Heart right ventricle (tissue), 16 donors: ENCODE data around the gene PSD4. TPM values are rescaled to one million over a fixed set of nuclear protein-coding genes. Genes with fewer than 3 reads are reported as not detected.

ENCODE experiments used
- ATAC-seq, 8 donors: fragments of 200-7000 bp; cut with Tn5 transposase; one replicate each; pipeline ENCODE4 v1.9.1; 2020; ENCODE audit warnings: mild to moderate bottlenecking in 8 of 8, moderate library complexity in 8 of 8, moderate number of reproducible peaks in 1 of 8
- DNase-seq, 2 donors: peaks; one replicate each; pipeline ENCODE4 v3.0.0-alpha.2; 2020
- H3K27ac ChIP-seq, 10 donors: fragments of 200-600 bp; sonication (generic) in 2 of 10; one replicate each; pipeline versions ENCODE4 v1.5.0 to v1.8.0; 2020 to 2022; ENCODE audit warnings: mild to moderate bottlenecking in 3 of 10
- H3K27me3 ChIP-seq, 7 donors: fragments of 200-600 bp; one replicate each; pipeline ENCODE4 v1.8.0; 2021 to 2022; ENCODE audit warnings: mild to moderate bottlenecking in 2 of 7
- H3K36me3 ChIP-seq, 9 donors: fragments of 200-600 bp; sonication (generic) in 1 of 9; one replicate each; pipeline versions ENCODE4 v1.5.0 to v1.8.0; 2020 to 2022; ENCODE audit warnings: mild to moderate bottlenecking in 2 of 9
- H3K4me1 ChIP-seq, 9 donors: fragments of 200-600 bp; sonication (generic) in 1 of 9; one replicate each; pipeline versions ENCODE4 v1.5.0 to v1.8.0; 2020 to 2022; ENCODE audit warnings: mild to moderate bottlenecking in 4 of 9
- H3K4me3 ChIP-seq, 10 donors: fragments of 200-600 bp; sonication (generic) in 2 of 10; one replicate each; pipeline versions ENCODE4 v1.5.0 to v1.8.0; 2020 to 2022; ENCODE audit warnings: mild to moderate bottlenecking in 7 of 10, moderate library complexity in 2 of 10
- H3K9me3 ChIP-seq, 11 donors: fragments of 200-600 bp in 10 of 11; sonication (generic) in 2 of 11; one replicate each; pipeline versions ENCODE4 v1.5.0 to v1.8.0; 2013 to 2022; ENCODE audit warnings: mild to moderate bottlenecking in 2 of 11, control low read depth in 1 of 11, moderate library complexity in 1 of 11
- WGBS, 2 donors: extraction: QIAGEN DNeasy Blood & Tissue Kit; methylation state at CpG; one replicate each; pipeline ENCODE4 v1.1.7; 2013; ENCODE audit warnings: inconsistent platforms in 1 of 2; 5-methylcytosine and 5-hydroxymethylcytosine counted together
- intact Hi-C, 10 donors: fragments of 100-400 bp; cut with DNase I; formaldehyde crosslinking; loops; one replicate each; pipeline versions ENCODE4 v1.11.1 to v1.14.2; 2022
- polyA plus RNA-seq, 2 donors: library from polyadenylated mRNA; stranded (reverse); fragments of 200-250 nt; gene quantifications; one replicate each; pipeline ENCODE4 v1.2.3, GENCODE V29; 2013
- total RNA-seq, 10 donors: library from RNA; stranded (reverse); fragmentation: NEBNext Ultra II Directional in 3 of 10; extraction: Animal tissue kit (Norgen Biotek cat#: 25700) in 3 of 10; gene quantifications; one replicate each; pipeline versions ENCODE4 v1.2.1 to v1.2.4, GENCODE V29; 2021 to 2023
- TF ChIP-seq, protein P1 (sequence below), 9 donors: fragments of 200-600 bp; sonication (generic) in 2 of 9; IDR thresholded peaks; one replicate each; pipeline versions ENCODE4 v1.5.0 to v1.8.0; 2021 to 2022; ENCODE audit warnings: antibody characterized with exemption in 9 of 9, mild to moderate bottlenecking in 5 of 9, moderate library complexity in 1 of 9
- donor health status: Arrhythmogenic right ventricular cardiomyopathy.
- donor health status: ischemic (EF 13 %, LVEDD 7.1; RV severe dilation, severe dysfunction).
- donor health status: healthy with polysubstance abuse.
- donor health status: DM: no; HTN: yes; CAD: no.
- donor health status: DM: no; HTN: no; CAD: no.
- donor health status: ischemic (EF 25% LVEDD 6.9; RV normal size, moderate dysfunction).
- donor health status: ischemic (EF 25% LVEDD 5.7; RV mildly dilated, moderate dysfunction).
- donor health status: healthy.
- donor health status: DM: yes; HTN: yes; CAD: no.
- donor health status: Ischemic cardiomyopathy.
- donor health status: ischemic (EF 35%, LVEDD 5.7; RV mildly dilated, moderate dysfunction).
- donor health status: nonischemic (EF 11% LVEDD 7.7; RV severe dilation, severe dysfunction).
- donor health status: DM: yes; HTN: yes; CAD: no.
- donor health status: PGD.
- donor health status: ischemic (EF 29% LVEDD 5.4; RV normal size, mild dysfunction).
- donor health status: nonischemic (EF 23%, LVEDD 6.1; RV moderate dilation, normal function).

PSD4 gene
- total and polyA plus RNA-seq, 12 donors: 1.0 to 13.0 (median 1.7) TPM

- Histone ChIP-seq H3K4me1 (peaks cover 0 to 28% (median 6%) of the 10 kb centered on the region in 9 donors), H3K9me3 (no peaks in the 10 kb centered on the region), H3K36me3 (no peaks in the 10 kb centered on the region), H3K27ac (no peak overlapping the region), H3K4me3 (no peak overlapping the region), H3K27me3 (no peaks in the 10 kb centered on the region)
- DNase-seq: no peak
- TF ChIP-seq, protein P1, sequence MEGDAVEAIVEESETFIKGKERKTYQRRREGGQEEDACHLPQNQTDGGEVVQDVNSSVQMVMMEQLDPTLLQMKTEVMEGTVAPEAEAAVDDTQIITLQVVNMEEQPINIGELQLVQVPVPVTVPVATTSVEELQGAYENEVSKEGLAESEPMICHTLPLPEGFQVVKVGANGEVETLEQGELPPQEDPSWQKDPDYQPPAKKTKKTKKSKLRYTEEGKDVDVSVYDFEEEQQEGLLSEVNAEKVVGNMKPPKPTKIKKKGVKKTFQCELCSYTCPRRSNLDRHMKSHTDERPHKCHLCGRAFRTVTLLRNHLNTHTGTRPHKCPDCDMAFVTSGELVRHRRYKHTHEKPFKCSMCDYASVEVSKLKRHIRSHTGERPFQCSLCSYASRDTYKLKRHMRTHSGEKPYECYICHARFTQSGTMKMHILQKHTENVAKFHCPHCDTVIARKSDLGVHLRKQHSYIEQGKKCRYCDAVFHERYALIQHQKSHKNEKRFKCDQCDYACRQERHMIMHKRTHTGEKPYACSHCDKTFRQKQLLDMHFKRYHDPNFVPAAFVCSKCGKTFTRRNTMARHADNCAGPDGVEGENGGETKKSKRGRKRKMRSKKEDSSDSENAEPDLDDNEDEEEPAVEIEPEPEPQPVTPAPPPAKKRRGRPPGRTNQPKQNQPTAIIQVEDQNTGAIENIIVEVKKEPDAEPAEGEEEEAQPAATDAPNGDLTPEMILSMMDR (IDR thresholded peaks at IDR 0.05): no peak
- no peak for ATAC-seq
- WGBS, 2 donors: 85 to 92% methylated on average over 3 of the region's 3 CpGs
- intact Hi-C loops: no loop called here
Observed at GRCh38 chr2:113227698-113228097, 53.9 kb downstream of the PSD4 start.

GRCh38 chr2:113228351-113228750 is 54.6 kb downstream of the PSD4 start:
- 85 to 86% methylated on average over 1 of the region's 1 CpG for WGBS, 2 donors
- Histone ChIP-seq H3K27me3 (no peaks in the 10 kb centered on the region), H3K4me1 (peaks cover 0 to 31% (median 6%) of the 10 kb centered on the region in 9 donors), H3K4me3 (no peak overlapping the region), H3K9me3 (no peaks in the 10 kb centered on the region), H3K27ac (no peak overlapping the region), H3K36me3 (no peaks in the 10 kb centered on the region)
- TF ChIP-seq, protein P1 (IDR thresholded peaks at IDR 0.05): no peak
- no peak for ATAC-seq
- intact Hi-C loops: no loop called here
- DNase-seq: no peak

- WGBS, 2 donors: 63 to 72% methylated on average over 3 of the region's 3 CpGs
- TF ChIP-seq, protein P1 (IDR thresholded peaks at IDR 0.05): no peak
- no peak overlapping the region for H3K27ac ChIP-seq
- ATAC-seq: no peak
- intact Hi-C loops: no loop called here
- no peaks in the 10 kb centered on the region for H3K27me3 ChIP-seq
- DNase-seq: no peak
- no peaks in the 10 kb centered on the region for H3K36me3 ChIP-seq
- H3K9me3 ChIP-seq: no peaks in the 10 kb centered on the region
- H3K4me1 ChIP-seq: peaks cover 0 to 35% (median 6%) of the 10 kb centered on the region in 9 donors
- no peak overlapping the region for H3K4me3 ChIP-seq
Observed at GRCh38 chr2:113228991-113229716, 55.4 kb downstream of the PSD4 start.

DNA sequence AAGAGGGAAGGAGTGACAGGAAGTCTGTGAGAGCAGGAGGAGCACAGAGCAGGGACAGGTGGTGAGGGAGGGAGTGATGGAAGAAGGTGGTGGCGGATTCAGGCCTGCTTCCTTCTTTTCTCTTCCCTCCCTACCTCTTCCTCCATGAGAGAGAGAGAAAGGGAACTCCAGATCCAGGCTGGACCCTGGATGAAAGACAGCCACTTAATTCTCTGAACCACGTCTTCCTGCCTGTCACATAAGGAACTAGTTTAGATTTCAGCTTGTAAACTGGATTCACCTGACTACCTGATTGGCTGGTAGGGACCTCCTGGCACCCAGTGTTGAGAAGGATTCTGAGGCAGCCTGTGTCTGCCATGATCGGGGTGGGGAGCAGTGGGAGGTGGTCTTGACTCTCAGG is 56.0 kb downstream of the PSD4 start:
- peak overlapping the region in 1 of 10 donors; percentile 69 for H3K27ac ChIP-seq
- 89 to 90% methylated on average over 3 of the region's 3 CpGs for WGBS, 2 donors
- no peaks in the 10 kb centered on the region for H3K36me3 ChIP-seq
- H3K9me3 ChIP-seq: no peaks in the 10 kb centered on the region
- TF ChIP-seq, protein P1 (IDR thresholded peaks at IDR 0.05): no peak
- intact Hi-C loops: no loop called here
- ATAC-seq: no peak
- peaks cover 0 to 35% (median 6%) of the 10 kb centered on the region in 9 donors for H3K4me1 ChIP-seq
- H3K27me3 ChIP-seq: no peaks in the 10 kb centered on the region
- H3K4me3 ChIP-seq: no peak overlapping the region
- no peak for DNase-seq
